Neural progenitor cell (in vitro differentiated cells): Measurements from ENCODE around the gene MUL1. TPM values are rescaled to one million over a fixed set of nuclear protein-coding genes. Genes with fewer than 3 reads are reported as not detected.
A peak's percentile ranks its signal among the peaks of the same experiment; 100 is the strongest.

Experiments used
- DNase-seq: peaks from one replicate; pipeline ENCODE4 v3.0.0-alpha.2; 2016; ENCODE audit warnings: low spot score
- H2AFZ ChIP-seq: fragments of 200-600 bp; sonication (generic); replicated peaks from 2 replicates; pipeline ENCODE4 v1.6.1; 2016; ENCODE audit warnings: antibody characterized with exemption
- H3F3A ChIP-seq: fragments of 200-600 bp; sonication (generic); 2 replicates; pipeline ENCODE4 v1.6.1; 2016; ENCODE audit warnings: antibody characterized with exemption, low read depth
- H3K27ac ChIP-seq: fragments of 200-600 bp; sonication (generic); 2 replicates; pipeline ENCODE4 v1.5.1; 2016; ENCODE audit warnings: mild to moderate bottlenecking
- H3K27me3 ChIP-seq: fragments of 200-600 bp; sonication (generic); 2 replicates; pipeline ENCODE4 v1.6.1; 2016; ENCODE audit warnings: mild to moderate bottlenecking, moderate library complexity
- H3K36me3 ChIP-seq: fragments of 200-600 bp; sonication (generic); 2 replicates; pipeline ENCODE4 v1.5.1; 2016
- H3K4me1 ChIP-seq: fragments of 200-600 bp; sonication (generic); 2 replicates; pipeline ENCODE4 v1.6.1; 2016; ENCODE audit warnings: mixed run types
- H3K4me2 ChIP-seq: fragments of 200-600 bp; sonication (generic); 2 replicates; pipeline ENCODE4 v1.6.1; 2016
- H3K4me3 ChIP-seq: fragments of 200-600 bp; sonication (generic); 2 replicates; pipeline ENCODE4 v1.5.1; 2016
- H3K79me2 ChIP-seq: fragments of 200-600 bp; sonication (generic); 2 replicates; pipeline ENCODE4 v1.6.1; 2016; ENCODE audit warnings: low read depth
- H3K9ac ChIP-seq: fragments of 200-600 bp; sonication (generic); 2 replicates; pipeline ENCODE4 v1.6.1; 2016
- H3K9me3 ChIP-seq: fragments of 200-600 bp; sonication (generic); 2 replicates; pipeline ENCODE4 v1.5.1; 2016; ENCODE audit warnings: low read depth
- H4K20me1 ChIP-seq: fragments of 200-600 bp; sonication (generic); 2 replicates; pipeline ENCODE4 v1.6.1; 2016; ENCODE audit warnings: low read depth
- H3K27ac Mint-ChIP-seq: 3 replicates; pipeline ENCODE4 v1.8.0; 2021; ENCODE audit warnings: mixed read lengths
- H3K27me3 Mint-ChIP-seq: 2 replicates; pipeline ENCODE4 v1.8.0; 2022; ENCODE audit warnings: low read depth, mild to moderate bottlenecking, inconsistent platforms, moderate library complexity, mixed read lengths; ENCODE audit not compliant: insufficient read depth
- H3K36me3 Mint-ChIP-seq: 3 replicates; pipeline ENCODE4 v1.8.0; 2021; ENCODE audit warnings: mixed read lengths
- H3K4me1 Mint-ChIP-seq: 3 replicates; pipeline ENCODE4 v1.8.0; 2021; ENCODE audit warnings: mixed read lengths
- H3K4me3 Mint-ChIP-seq: 3 replicates; pipeline ENCODE4 v1.8.0; 2021; ENCODE audit warnings: mild to moderate bottlenecking, moderate library complexity, mixed read lengths
- H3K9me3 Mint-ChIP-seq: 3 replicates; pipeline ENCODE4 v1.8.0; 2020; ENCODE audit warnings: mixed read lengths
- CTCF ChIP-seq: fragments of 200-600 bp; sonication (generic); IDR thresholded peaks from 2 replicates; pipeline ENCODE4 v1.5.1; 2017; ENCODE audit warnings: antibody characterized with exemption, mild to moderate bottlenecking
- EZH2 ChIP-seq: fragments of 200-600 bp; sonication (generic); IDR thresholded peaks from 2 replicates; pipeline ENCODE4 v1.6.1; 2017; ENCODE audit warnings: antibody characterized with exemption, mild to moderate bottlenecking, moderate library complexity
- EZH2phosphoT487 ChIP-seq: fragments of 200-600 bp; sonication (generic); IDR thresholded peaks from 2 replicates; pipeline ENCODE4 v1.6.1; 2017; ENCODE audit warnings: antibody characterized with exemption
- total RNA-seq: library from RNA; depleted of rRNA; stranded (reverse); fragments of >200 nt; gene quantifications from 2 replicates; pipeline ENCODE4 v1.2.3, GENCODE V29; 2015; ENCODE audit warnings: low replicate concordance

The MUL1 gene
- total RNA-seq, 1 donor from 2014 or later: 6.7 TPM

GRCh38 chr1:20546637-20547036 is 38.7 kb upstream of the MUL1 start:
- no peaks in the 10 kb centered on the region for H3K4me1 ChIP-seq
- TF ChIP-seq EZH2 (no peak), EZH2phosphoT487 (no peak), CTCF (no peak)
- H4K20me1 ChIP-seq: no peaks in the 10 kb centered on the region
- H3F3A ChIP-seq: no peaks in the 10 kb centered on the region
- no peak overlapping the region for H3K27ac ChIP-seq
- H3K9ac ChIP-seq: no peak overlapping the region
- no peaks in the 10 kb centered on the region for H3K9me3 ChIP-seq
- no peaks in the 10 kb centered on the region for H3K36me3 ChIP-seq
- H2AFZ ChIP-seq: no peak overlapping the region
- no peaks in the 10 kb centered on the region for H3K79me2 ChIP-seq
- Mint-ChIP-seq H3K4me3 (no peak overlapping the region), H3K4me1 (peaks cover 6% of the 10 kb centered on the region), H3K9me3 (no peaks in the 10 kb centered on the region), H3K36me3 (no peaks in the 10 kb centered on the region), H3K27me3 (peaks cover 14% of the 10 kb centered on the region), H3K27ac (no peak overlapping the region)
- H3K4me3 ChIP-seq: no peak overlapping the region
- no peak overlapping the region for H3K4me2 ChIP-seq
- H3K27me3 ChIP-seq: peaks cover 86% of the 10 kb centered on the region
- peak; percentile 20 for DNase-seq

- peaks cover 100% of the 10 kb centered on the region for H3K27me3 ChIP-seq
- H3K79me2 ChIP-seq: no peaks in the 10 kb centered on the region
- no peaks in the 10 kb centered on the region for H4K20me1 ChIP-seq
- no peaks in the 10 kb centered on the region for H3K4me1 ChIP-seq
- H3K27ac Mint-ChIP-seq: no peak overlapping the region
- no peaks in the 10 kb centered on the region for H3K4me1 Mint-ChIP-seq
- H3K27ac ChIP-seq: no peak overlapping the region
- peaks cover 8% of the 10 kb centered on the region for H3K27me3 Mint-ChIP-seq
- no peaks in the 10 kb centered on the region for H3K36me3 ChIP-seq
- no peak overlapping the region for H3K4me3 Mint-ChIP-seq
- no peak overlapping the region for H3K4me3 ChIP-seq
- H3K9me3 ChIP-seq: no peaks in the 10 kb centered on the region
- no peak overlapping the region for H2AFZ ChIP-seq
- H3K9ac ChIP-seq: no peak overlapping the region
- H3K36me3 Mint-ChIP-seq: no peaks in the 10 kb centered on the region
- H3K4me2 ChIP-seq: no peak overlapping the region
- H3K9me3 Mint-ChIP-seq: no peaks in the 10 kb centered on the region
- no peak for DNase-seq
- no peaks in the 10 kb centered on the region for H3F3A ChIP-seq
- TF ChIP-seq EZH2phosphoT487 (no peak), EZH2 (no peak), CTCF (no peak)
These were observed 32.3 kb upstream of the MUL1 start for GRCh38 chr1:20540281-20540680.

GRCh38 chr1:20538760-20539551 is 31.0 kb upstream of the MUL1 start:
- Histone ChIP-seq H3K9ac (no peak overlapping the region), H3K27ac (no peak overlapping the region), H3F3A (no peaks in the 10 kb centered on the region), H3K79me2 (no peaks in the 10 kb centered on the region), H3K27me3 (peaks cover 100% of the 10 kb centered on the region), H3K4me3 (no peak overlapping the region), H3K9me3 (no peaks in the 10 kb centered on the region), H3K36me3 (no peaks in the 10 kb centered on the region), H2AFZ (no peak overlapping the region), H3K4me1 (no peaks in the 10 kb centered on the region), H4K20me1 (no peaks in the 10 kb centered on the region), H3K4me2 (no peak overlapping the region)
- no peaks in the 10 kb centered on the region for H3K36me3 Mint-ChIP-seq
- DNase-seq: no peak
- peaks cover 1% of the 10 kb centered on the region for H3K4me1 Mint-ChIP-seq
- H3K27me3 Mint-ChIP-seq: peaks cover 13% of the 10 kb centered on the region
- H3K9me3 Mint-ChIP-seq: no peaks in the 10 kb centered on the region
- H3K27ac Mint-ChIP-seq: no peak overlapping the region
- no peak overlapping the region for H3K4me3 Mint-ChIP-seq
- TF ChIP-seq EZH2 (no peak), CTCF (no peak), EZH2phosphoT487 (no peak)
